Spinal cord (tissue), 10 donors: ENCODE results near the gene WDR62. TPM values are rescaled to one million over a fixed set of nuclear protein-coding genes. Genes with fewer than 3 reads are reported as not detected.
"Not testable (repeated sequence)": the region's sequence is repeated elsewhere in the genome, so short reads cannot be mapped to it uniquely, and the experiment has no call there.

ENCODE experiments used
- DNase-seq, 6 donors: peaks; one replicate each; pipeline versions ENCODE4 v3.0.0 to v3.0.0-alpha.2; 2013 to 2015; ENCODE audit warnings: low spot score in 6 of 6, low read depth in 4 of 6
- H3K27ac ChIP-seq: one replicate; pipeline ENCODE4 v1.5.1; 2013; ENCODE audit warnings: low read depth, low read length, control low read depth
- H3K27me3 ChIP-seq: one replicate; pipeline ENCODE4 v1.6.1; 2013; ENCODE audit warnings: low read length; ENCODE audit not compliant: control insufficient read depth, insufficient read depth
- H3K36me3 ChIP-seq: one replicate; pipeline ENCODE4 v1.6.1; 2013; ENCODE audit warnings: low read length; ENCODE audit not compliant: control insufficient read depth, insufficient read depth
- H3K4me1 ChIP-seq: one replicate; pipeline ENCODE4 v1.6.1; 2013; ENCODE audit warnings: low read length; ENCODE audit not compliant: control insufficient read depth, insufficient read depth
- H3K4me3 ChIP-seq: one replicate; pipeline ENCODE4 v1.5.1; 2013; ENCODE audit warnings: low read depth, low read length, control low read depth
- H3K9me3 ChIP-seq: one replicate; pipeline ENCODE4 v1.6.1; 2013; ENCODE audit warnings: low read length; ENCODE audit not compliant: control insufficient read depth, insufficient read depth
- WGBS: methylation state at CpG from one replicate; pipeline ENCODE4 v1.1.5; 2013; ENCODE audit warnings: missing lambda C conversion rate; ENCODE audit not compliant: insufficient coverage; 5-methylcytosine and 5-hydroxymethylcytosine counted together
- polyA plus RNA-seq, 2 donors: library from polyadenylated mRNA; unstranded; fragments of 120-200 nt; gene quantifications; one replicate each; pipeline ENCODE4 v1.2.1, GENCODE V29; 2013; ENCODE audit not compliant: insufficient read length in 2 of 2
- total RNA-seq, 2 donors: library from RNA; depleted of rRNA in 1 of 2; stranded (reverse); fragments of 120-200 nt in 1 of 2; fragments of >200 nt in 1 of 2; gene quantifications; one replicate each; pipeline versions ENCODE4 v1.2.3 to v1.2.4, GENCODE V29; 2013 to 2014
- donor health status: healthy.

Gene WDR62
- total and polyA plus RNA-seq, 4 donors, result 2.1 to 6.6 (median 4.0) TPM

DNA sequence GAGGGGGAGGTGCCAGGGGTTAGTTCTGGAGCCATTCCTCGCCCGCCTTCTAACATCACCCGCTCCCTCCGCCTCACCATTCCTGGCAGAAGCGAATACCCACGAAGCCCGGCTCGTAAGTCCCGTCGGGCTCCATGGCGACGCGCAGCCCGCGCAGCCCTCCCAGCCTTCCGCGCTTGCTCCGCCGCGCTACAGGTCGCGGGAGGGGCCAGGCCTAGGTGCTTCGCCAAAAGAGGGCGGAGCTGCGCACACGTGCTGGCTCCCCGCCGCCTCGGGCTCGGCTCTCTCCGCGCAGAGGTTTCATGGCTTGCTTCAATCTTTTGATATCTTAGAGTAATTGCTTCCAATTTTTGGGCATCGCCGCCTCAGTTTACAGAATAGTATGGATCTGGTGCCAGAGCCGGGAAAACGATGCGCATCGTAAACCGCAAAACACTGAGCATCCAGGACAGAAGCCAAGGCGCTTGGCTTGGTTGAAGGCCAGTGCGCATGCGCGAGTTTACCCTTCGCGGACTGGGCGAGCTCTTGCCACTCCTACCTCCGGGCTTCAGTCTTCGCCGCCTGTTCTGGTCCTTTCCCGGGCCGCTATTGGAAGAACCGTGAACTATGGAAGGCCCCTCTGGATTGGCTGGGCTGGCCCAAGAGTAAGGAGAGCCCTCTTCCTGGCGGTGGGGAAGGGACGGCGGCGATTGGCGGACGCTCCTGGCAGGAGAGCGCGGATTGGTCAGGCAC lies 60.2 kb downstream of the WDR62 start, which contains the start of gene POLR2I:
Gene POLR2I (minus strand): TSS at position 155 of the 732 bp plus-strand sequence. CDS start 19 bp downstream, at position 136.
- Histone ChIP-seq H3K27ac (peak within 1 kb of the TSS; percentile 92), H3K9me3 (no peaks in the 10 kb centered on the region), H3K27me3 (no peaks in the 10 kb centered on the region), H3K4me1 (peaks cover 35% of the 10 kb centered on the region), H3K4me3 (peak within 1 kb of the TSS; percentile 77), H3K36me3 (peaks cover 67% of the 10 kb centered on the region)
- peak; percentile 99 to 100 (median 100) for DNase-seq
- WGBS, result under 1% methylated on average over 57 of the region's 60 CpGs

DNA sequence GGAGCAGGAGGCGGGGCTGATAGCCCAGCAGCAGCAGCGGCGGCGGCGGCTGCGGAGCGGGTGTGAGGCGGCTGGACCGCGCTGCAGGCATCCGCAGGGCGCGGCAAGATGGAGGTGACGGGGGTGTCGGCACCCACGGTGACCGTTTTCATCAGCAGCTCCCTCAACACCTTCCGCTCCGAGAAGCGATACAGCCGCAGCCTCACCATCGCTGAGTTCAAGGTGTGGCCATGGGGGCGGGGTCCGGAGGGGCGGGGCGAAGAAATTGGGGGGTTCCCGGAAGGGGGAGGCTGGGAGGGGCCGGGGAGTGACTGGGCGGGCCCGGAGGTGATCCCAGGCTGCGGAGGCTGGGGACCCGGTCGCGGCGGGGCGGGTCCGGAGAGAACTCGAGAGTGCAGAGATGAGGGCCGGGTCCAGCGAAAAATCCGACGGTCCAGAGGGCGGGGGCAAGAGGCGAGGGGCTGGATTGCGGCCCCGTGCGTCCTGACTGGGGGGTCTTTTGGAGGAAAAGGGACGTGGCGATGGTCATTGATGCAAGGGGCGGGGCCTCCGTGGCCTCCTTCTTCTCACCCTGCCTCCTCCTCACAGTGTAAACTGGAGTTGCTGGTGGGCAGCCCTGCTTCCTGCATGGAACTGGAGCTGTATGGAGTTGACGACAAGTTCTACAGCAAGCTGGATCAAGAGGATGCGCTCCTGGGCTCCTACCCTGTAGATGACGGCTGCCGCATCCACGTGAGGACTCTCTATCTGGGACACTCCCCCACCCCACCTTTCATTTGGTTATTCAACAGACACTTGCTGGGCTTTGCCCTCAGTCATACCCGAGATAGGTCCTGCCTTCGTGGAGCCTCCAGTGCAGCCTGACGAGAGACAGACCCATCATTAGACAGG lies 61.0 kb downstream of the WDR62 start, which contains the start of gene TBCB:
Gene TBCB (plus strand): TSS at position 16 of the 891 bp plus-strand sequence. CDS start 93 bp downstream, at position 109.
- 3% methylated on average over 50 of the region's 59 CpGs for WGBS
- peak within 1 kb of the TSS; percentile 92 for H3K27ac ChIP-seq
- peaks cover 73% of the 10 kb centered on the region for H3K36me3 ChIP-seq
- H3K27me3 ChIP-seq, result no peaks in the 10 kb centered on the region
- H3K4me3 ChIP-seq, result peak within 1 kb of the TSS; percentile 77
- H3K9me3 ChIP-seq, result no peaks in the 10 kb centered on the region
- peaks cover 35% of the 10 kb centered on the region for H3K4me1 ChIP-seq
- peak in 3 of 6 donors; percentile 5 to 86 (median 31) for DNase-seq

DNA sequence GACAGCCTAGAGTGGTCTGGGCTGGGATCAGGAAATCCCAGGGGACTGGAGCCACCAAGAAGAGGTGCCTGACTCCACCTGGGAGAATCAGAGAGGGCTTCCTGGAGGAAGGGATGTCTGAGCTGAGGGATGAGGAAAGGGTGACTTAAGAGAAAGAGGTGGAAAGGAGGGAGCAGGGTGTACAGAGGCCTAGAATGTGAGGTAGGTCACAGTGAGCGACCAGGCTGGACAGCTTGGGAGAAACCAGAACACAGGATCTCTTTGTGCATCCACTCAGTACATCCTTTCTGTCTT lies 61.6 kb downstream of the WDR62 start:
- Histone ChIP-seq H3K27me3 (no peaks in the 10 kb centered on the region), H3K27ac (no peak overlapping the region), H3K4me3 (peak overlapping the region; percentile 77), H3K4me1 (peaks cover 35% of the 10 kb centered on the region), H3K9me3 (no peaks in the 10 kb centered on the region), H3K36me3 (peaks cover 73% of the 10 kb centered on the region)
- no peak for DNase-seq
- WGBS, result no CpG with 5 or more reads among the region's 1 CpG

DNA sequence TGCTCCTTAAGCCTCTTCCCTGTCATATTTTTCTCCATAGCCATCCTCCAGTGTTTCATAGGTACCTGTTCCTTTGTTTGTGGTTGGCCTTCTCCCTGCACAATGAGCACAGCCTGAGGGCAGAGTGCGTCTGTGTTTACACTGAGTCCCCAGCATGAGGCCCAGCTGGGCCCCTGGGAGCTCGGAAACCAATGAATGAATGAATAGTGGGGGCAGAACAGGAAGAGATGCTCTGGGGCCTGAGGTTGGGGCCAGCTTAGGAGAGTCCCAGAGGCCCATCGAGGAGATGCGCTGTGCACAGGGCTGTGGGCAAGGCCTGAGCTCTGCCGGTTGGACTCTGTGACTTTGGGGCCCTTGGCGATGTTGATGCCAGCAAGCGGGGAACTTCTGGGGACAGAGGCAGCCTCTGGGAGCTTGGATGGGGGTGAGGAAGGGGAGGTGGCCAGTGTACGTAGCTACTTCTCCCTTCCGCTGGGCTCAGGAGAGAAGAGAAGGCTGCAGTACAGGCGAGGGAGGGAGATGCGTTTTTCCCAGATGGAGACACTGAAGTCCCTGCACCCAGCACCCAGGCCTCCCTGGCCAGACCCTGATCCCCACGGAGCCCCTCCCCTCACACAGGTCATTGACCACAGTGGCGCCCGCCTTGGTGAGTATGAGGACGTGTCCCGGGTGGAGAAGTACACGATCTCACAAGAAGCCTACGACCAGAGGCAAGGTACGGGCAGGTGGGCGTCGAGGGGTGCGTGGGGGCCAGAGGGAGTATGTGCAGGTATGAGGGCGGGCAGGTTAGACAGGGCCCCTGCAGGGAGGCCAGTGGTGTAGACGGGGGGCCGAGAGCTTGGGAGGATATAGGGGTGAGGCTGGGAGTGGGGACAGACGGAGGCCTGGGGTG lies 65.6 kb downstream of the WDR62 start:
- H3K9me3 ChIP-seq, result no peaks in the 10 kb centered on the region
- H3K27me3 ChIP-seq, result no peaks in the 10 kb centered on the region
- H3K36me3 ChIP-seq, result peaks cover 90% of the 10 kb centered on the region
- WGBS, result 92% methylated on average over 26 of the region's 26 CpGs
- no peak overlapping the region for H3K4me3 ChIP-seq
- H3K27ac ChIP-seq, result no peak overlapping the region
- peaks cover 14% of the 10 kb centered on the region for H3K4me1 ChIP-seq
- no peak for DNase-seq

DNA sequence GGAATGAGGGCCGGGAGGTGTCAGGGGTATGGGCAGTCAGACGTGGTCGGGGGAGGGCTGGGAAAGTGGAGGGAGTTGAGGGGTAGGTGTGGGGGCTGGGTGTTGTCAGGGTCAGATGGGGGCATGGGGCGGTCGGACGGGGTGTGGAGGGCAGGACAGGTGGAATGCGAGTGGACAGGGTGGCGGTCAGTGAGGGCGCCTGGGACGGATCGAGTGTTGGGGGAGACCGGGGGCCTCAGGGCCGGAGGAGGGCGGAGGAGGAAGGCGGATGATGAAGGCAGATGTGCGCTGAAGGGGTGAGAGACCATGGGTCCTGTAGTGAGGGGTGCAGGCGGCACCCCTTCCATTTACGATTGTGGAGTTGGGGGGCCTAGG lies 66.3 kb downstream of the WDR62 start:
- H3K4me1 ChIP-seq, result peaks cover 10% of the 10 kb centered on the region
- peaks cover 97% of the 10 kb centered on the region for H3K36me3 ChIP-seq
- H3K27me3 ChIP-seq, result no peaks in the 10 kb centered on the region
- no peak overlapping the region for H3K4me3 ChIP-seq
- no peak for DNase-seq
- no peaks in the 10 kb centered on the region for H3K9me3 ChIP-seq
- WGBS, result 93% methylated on average over 18 of the region's 18 CpGs
- no peak overlapping the region for H3K27ac ChIP-seq

DNA sequence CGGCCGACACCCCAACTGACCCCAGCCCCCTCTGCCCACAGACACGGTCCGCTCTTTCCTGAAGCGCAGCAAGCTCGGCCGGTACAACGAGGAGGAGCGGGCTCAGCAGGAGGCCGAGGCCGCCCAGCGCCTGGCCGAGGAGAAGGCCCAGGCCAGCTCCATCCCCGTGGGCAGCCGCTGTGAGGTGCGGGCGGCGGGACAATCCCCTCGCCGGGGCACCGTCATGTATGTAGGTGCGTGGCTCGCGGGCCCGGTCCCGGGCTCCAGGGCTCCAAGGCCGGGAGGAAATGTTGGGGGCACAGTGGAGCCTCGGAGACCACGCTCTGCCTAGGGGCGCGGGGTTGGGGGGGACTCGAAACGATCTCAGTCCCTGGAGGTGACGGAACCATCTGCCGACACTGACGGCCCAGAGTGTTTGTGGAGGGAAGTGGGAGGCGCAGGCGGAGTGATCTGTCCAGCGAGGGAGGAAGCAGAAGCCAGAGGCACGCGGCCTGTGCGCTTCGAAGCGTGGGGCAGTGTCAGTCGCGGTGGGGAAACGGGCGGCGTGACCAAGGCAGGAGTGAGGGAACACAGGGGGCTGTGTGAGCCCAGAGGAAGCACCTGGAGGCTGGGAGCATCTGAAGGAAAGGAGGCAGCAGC lies 66.9 kb downstream of the WDR62 start:
- H3K27me3 ChIP-seq, result no peaks in the 10 kb centered on the region
- no peak for DNase-seq
- no peaks in the 10 kb centered on the region for H3K9me3 ChIP-seq
- no peak overlapping the region for H3K27ac ChIP-seq
- WGBS, result 88% methylated on average over 47 of the region's 49 CpGs
- peaks cover 96% of the 10 kb centered on the region for H3K36me3 ChIP-seq
- H3K4me1 ChIP-seq, result peaks cover 3% of the 10 kb centered on the region
- H3K4me3 ChIP-seq, result no peak overlapping the region

DNA sequence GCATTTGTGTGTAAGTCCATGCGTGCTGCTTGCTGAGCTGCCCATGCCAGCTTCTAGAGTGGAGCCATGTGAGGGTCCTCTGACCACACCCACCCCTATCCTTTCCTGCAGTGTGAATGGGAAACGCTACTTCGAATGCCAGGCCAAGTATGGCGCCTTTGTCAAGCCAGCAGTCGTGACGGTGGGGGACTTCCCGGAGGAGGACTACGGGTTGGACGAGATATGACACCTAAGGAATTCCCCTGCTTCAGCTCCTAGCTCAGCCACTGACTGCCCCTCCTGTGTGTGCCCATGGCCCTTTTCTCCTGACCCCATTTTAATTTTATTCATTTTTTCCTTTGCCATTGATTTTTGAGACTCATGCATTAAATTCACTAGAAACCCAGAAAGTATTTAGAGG lies 70.9 kb downstream of the WDR62 start:
- no peak for DNase-seq
- H3K4me1 ChIP-seq, result peaks cover 16% of the 10 kb centered on the region
- H3K9me3 ChIP-seq, result no peaks in the 10 kb centered on the region
- H3K27ac ChIP-seq, result no peak overlapping the region
- H3K36me3 ChIP-seq, result peaks cover 59% of the 10 kb centered on the region
- 88% methylated on average over 8 of the region's 9 CpGs for WGBS
- H3K27me3 ChIP-seq, result no peaks in the 10 kb centered on the region
- no peak overlapping the region for H3K4me3 ChIP-seq

DNA sequence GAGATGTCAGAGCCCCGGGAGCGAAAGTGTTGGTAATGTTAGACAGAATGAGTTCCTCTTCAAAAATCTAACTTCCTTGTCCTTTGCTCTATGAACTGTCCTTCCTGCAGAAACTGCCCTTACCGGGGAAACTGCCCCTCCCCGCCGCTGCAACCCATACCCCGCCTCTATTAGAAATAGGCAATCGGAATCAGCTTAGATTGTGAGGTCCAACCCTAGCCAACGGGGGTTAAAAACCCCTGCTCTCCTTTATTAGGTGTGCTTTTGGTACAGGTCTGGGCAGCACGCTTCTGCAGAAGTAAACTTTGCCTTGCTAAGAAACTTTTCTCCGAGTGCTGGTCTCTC lies 73.7 kb downstream of the WDR62 start:
- WGBS, result 0% methylated on average over 1 of the region's 10 CpGs
- Histone ChIP-seq H3K27ac (peak overlapping the region; percentile 96), H3K4me1 (peaks cover 16% of the 10 kb centered on the region), H3K27me3 (no peaks in the 10 kb centered on the region), H3K9me3 (no peaks in the 10 kb centered on the region), H3K36me3 (peaks cover 32% of the 10 kb centered on the region), H3K4me3 (peak overlapping the region; percentile 36)
- DNase-seq, result no peak

DNA sequence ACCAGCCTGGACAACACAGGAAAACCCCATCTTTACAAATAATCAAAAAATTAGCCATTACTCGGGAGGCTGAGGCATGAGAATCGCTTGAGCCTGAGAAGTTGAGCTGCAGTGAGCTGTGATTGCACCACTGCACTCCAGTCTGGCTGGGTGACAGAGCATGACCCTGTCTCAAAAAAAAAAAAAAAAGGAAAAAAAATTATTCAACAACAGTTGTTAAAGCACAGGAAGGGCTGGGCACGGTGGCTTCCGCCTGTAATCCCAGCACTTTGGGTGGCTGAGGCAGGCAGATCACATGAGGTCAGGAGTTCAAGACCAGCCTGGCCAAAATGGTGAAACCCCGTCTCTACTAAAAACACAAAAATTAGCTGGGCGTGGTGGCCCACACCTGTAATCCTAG lies 76.5 kb downstream of the WDR62 start:
- not testable (repeated sequence) for DNase-seq, H3K27ac ChIP-seq, H3K9me3 ChIP-seq, H3K4me3 ChIP-seq, H3K36me3 ChIP-seq, H3K27me3 ChIP-seq
- 93% methylated on average over 3 of the region's 6 CpGs for WGBS
- H3K4me1 ChIP-seq, result peaks cover 16% of the 10 kb centered on the region
